ENCODE results near the gene SDK2.
A peak's percentile ranks its signal among the peaks of the same experiment; 100 is the strongest.

SDK2 gene

GRCh38 chr17:73551759-73552158, 92.5 kb downstream of the SDK2 start:
- DNase-seq = peak; percentile 24

- DNase-seq = no peak
Observed at GRCh38 chr17:73551144-73551543, 93.1 kb downstream of the SDK2 start.

- DNase-seq = peak; percentile 36
Observed at GRCh38 chr17:73550556-73550955, 93.7 kb downstream of the SDK2 start.

- DNase-seq = no peak
Observed at GRCh38 chr17:73549841-73550430, 94.3 kb downstream of the SDK2 start.

GRCh38 chr17:73548620-73549311, 95.5 kb downstream of the SDK2 start:
- no peak for DNase-seq

GRCh38 chr17:73547790-73548189, 96.5 kb downstream of the SDK2 start:
- no peak for DNase-seq

GRCh38 chr17:73546770-73547536, 97.3 kb downstream of the SDK2 start:
- DNase-seq = no peak

- no peak for DNase-seq
Observed at GRCh38 chr17:73546114-73546513, 98.1 kb downstream of the SDK2 start.

- DNase-seq = no peak
Observed at GRCh38 chr17:73545109-73546032, 98.9 kb downstream of the SDK2 start.

- no peak for DNase-seq
Observed at GRCh38 chr17:73544333-73544732, 99.9 kb downstream of the SDK2 start.

- DNase-seq = no peak
Observed at GRCh38 chr17:73542323-73542722, 101.9 kb downstream of the SDK2 start.

- DNase-seq = no peak
Observed at GRCh38 chr17:73541561-73541981, 102.7 kb downstream of the SDK2 start.

GRCh38 chr17:73541111-73541510, 103.1 kb downstream of the SDK2 start:
- DNase-seq = no peak

GRCh38 chr17:73539166-73539565, 105.1 kb downstream of the SDK2 start:
- no peak for DNase-seq

GRCh38 chr17:73538445-73538844, 105.8 kb downstream of the SDK2 start:
- DNase-seq = no peak

- DNase-seq = no peak
Observed at GRCh38 chr17:73536700-73537605, 107.3 kb downstream of the SDK2 start.

- no peak for DNase-seq
Observed at GRCh38 chr17:73535746-73536145, 108.5 kb downstream of the SDK2 start.

- no peak for DNase-seq
Observed at GRCh38 chr17:73534209-73534909, 109.9 kb downstream of the SDK2 start.

- no peak for DNase-seq
Observed at GRCh38 chr17:73533781-73534180, 110.5 kb downstream of the SDK2 start.

GRCh38 chr17:73533127-73533526, 111.1 kb downstream of the SDK2 start:
- no peak for DNase-seq

- DNase-seq = no peak
Observed at GRCh38 chr17:73532421-73532901, 111.8 kb downstream of the SDK2 start.

Data from fibroblast of skin of right biceps (primary cell).